K562 (cell line): ENCODE measurements around the gene CARD9.
"Not testable (repeated sequence)": the region's sequence is repeated elsewhere in the genome, so short reads cannot be mapped to it uniquely, and the experiment has no call there.

Experiments used
- ARID4B ChIP-seq: sonication (generic); formaldehyde crosslinking; IDR thresholded peaks from 2 replicates; pipeline ENCODE4 v1.8.0; 2022; ENCODE audit warnings: mild to moderate bottlenecking, missing genetic modification reagents
- CTCF ChIP-seq, 3 experiments: IDR thresholded peaks in 2 of 3; conservative IDR thresholded peaks in 1 of 3; 2 replicates each; pipeline ENCODE4 v1.5.1; 2011 to 2012; ENCODE audit warnings: low read length in 3 of 3, mild to moderate bottlenecking in 3 of 3, control low read depth in 2 of 3, improper control_type of control experiment in 1 of 3, inconsistent platforms in 1 of 3, low read depth in 1 of 3, mixed read lengths in 1 of 3, moderate library complexity in 1 of 3; ENCODE audit not compliant: insufficient read depth in 2 of 3
- FOXP1 ChIP-seq: sonication (generic); formaldehyde crosslinking; IDR thresholded peaks from 2 replicates; pipeline ENCODE4 v1.8.0; 2022; ENCODE audit warnings: mild to moderate bottlenecking, missing genetic modification reagents
- HES1 ChIP-seq: fragments of 450-650 bp; IDR thresholded peaks from 2 replicates; pipeline ENCODE4 v1.6.1; 2016; ENCODE audit warnings: low read depth, mild to moderate bottlenecking, moderate library complexity
- KAT7 ChIP-seq: sonication (generic); formaldehyde crosslinking; IDR thresholded peaks from 2 replicates; pipeline ENCODE4 v1.8.0; 2022; ENCODE audit warnings: missing genetic modification reagents, mild to moderate bottlenecking, borderline replicate concordance
- NR1H2 ChIP-seq: sonication (generic); formaldehyde crosslinking; IDR thresholded peaks from 2 replicates; pipeline ENCODE4 v1.4.0; 2020; ENCODE audit warnings: mild to moderate bottlenecking, missing genetic modification reagents
- RBM39 ChIP-seq: fragments of 200-400 bp; formaldehyde crosslinking; optimal IDR thresholded peaks from 2 replicates; pipeline ENCODE3; 2018; ENCODE audit warnings: low read depth, low read length
- TEAD4 ChIP-seq, 2 experiments: sonication (generic) in 1 of 2; formaldehyde crosslinking in 1 of 2; IDR thresholded peaks; 2 replicates each; pipeline versions ENCODE4 v1.6.1 to v1.8.0; 2012 to 2022; ENCODE audit warnings: borderline replicate concordance in 1 of 2, inconsistent platforms in 1 of 2, low read length in 1 of 2, mild to moderate bottlenecking in 1 of 2, missing genetic modification reagents in 1 of 2
- XRCC3 ChIP-seq: fragments of 450-650 bp; IDR thresholded peaks from 2 replicates; pipeline ENCODE4 v1.6.1; 2017; ENCODE audit warnings: mild to moderate bottlenecking, moderate library complexity
- ZNF586 ChIP-seq: fragments of 450-650 bp; formaldehyde crosslinking; conservative IDR thresholded peaks from 2 replicates; pipeline ENCODE4 v1.4.0; 2020; ENCODE audit warnings: mild to moderate bottlenecking, moderate library complexity

GRCh38 chr9:136405904-136406303 is 32.4 kb upstream of the CARD9 start:
- TF ChIP-seq ARID4B (CRISPR knock-in tag); KAT7 (CRISPR knock-in tag); RBM39; ZNF586 (CRISPR knock-in tag); NR1H2 (CRISPR knock-in tag); TEAD4 (IDR thresholded peaks at IDR 0.05; ENCODE audit: low read length); TEAD4 (CRISPR knock-in tag; IDR thresholded peaks at IDR 0.05; ENCODE audit: borderline replicate concordance); HES1; CTCF (IDR thresholded peaks at IDR 0.05 in 2 of 3, conservative IDR thresholded peaks at IDR 0.05 in 1 of 3; ENCODE audit: insufficient read depth in 2 of 3, low read depth in 1 of 3, low read length in 3 of 3); FOXP1 (CRISPR knock-in tag); XRCC3: not testable (repeated sequence)
